IMR-90 (cell line): ENCODE data around the gene PTPRCAP.
"Not testable (repeated sequence)": the region's sequence is repeated elsewhere in the genome, so short reads cannot be mapped to it uniquely, and the experiment has no call there.

ENCODE experiments used
- BHLHE40 ChIP-seq: fragments of 150-350 bp; IDR thresholded peaks from 2 replicates; pipeline ENCODE4 v1.6.1; 2016; ENCODE audit warnings: mild to moderate bottlenecking, low read depth, low read length
- POLR2A ChIP-seq: IDR thresholded peaks from 2 replicates; pipeline ENCODE4 v1.6.1; 2012; ENCODE audit warnings: mild to moderate bottlenecking, low read depth, low read length
- TF ChIP-seq, protein P1 (sequence below): conservative IDR thresholded peaks from 2 replicates; pipeline ENCODE4 v1.5.1; 2012; ENCODE audit warnings: mild to moderate bottlenecking, low read depth, low read length, improper control_type of control experiment

GRCh38 chr11:67485873-67486361, 48.4 kb upstream of the PTPRCAP start:
- TF ChIP-seq, protein P1, sequence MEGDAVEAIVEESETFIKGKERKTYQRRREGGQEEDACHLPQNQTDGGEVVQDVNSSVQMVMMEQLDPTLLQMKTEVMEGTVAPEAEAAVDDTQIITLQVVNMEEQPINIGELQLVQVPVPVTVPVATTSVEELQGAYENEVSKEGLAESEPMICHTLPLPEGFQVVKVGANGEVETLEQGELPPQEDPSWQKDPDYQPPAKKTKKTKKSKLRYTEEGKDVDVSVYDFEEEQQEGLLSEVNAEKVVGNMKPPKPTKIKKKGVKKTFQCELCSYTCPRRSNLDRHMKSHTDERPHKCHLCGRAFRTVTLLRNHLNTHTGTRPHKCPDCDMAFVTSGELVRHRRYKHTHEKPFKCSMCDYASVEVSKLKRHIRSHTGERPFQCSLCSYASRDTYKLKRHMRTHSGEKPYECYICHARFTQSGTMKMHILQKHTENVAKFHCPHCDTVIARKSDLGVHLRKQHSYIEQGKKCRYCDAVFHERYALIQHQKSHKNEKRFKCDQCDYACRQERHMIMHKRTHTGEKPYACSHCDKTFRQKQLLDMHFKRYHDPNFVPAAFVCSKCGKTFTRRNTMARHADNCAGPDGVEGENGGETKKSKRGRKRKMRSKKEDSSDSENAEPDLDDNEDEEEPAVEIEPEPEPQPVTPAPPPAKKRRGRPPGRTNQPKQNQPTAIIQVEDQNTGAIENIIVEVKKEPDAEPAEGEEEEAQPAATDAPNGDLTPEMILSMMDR: not testable (repeated sequence)
- not testable (repeated sequence) for TF ChIP-seq BHLHE40, POLR2A
